Tibial nerve (tissue), 4 donors: ENCODE data around the gene PRKG1. TPM values are rescaled to one million over a fixed set of nuclear protein-coding genes. Genes with fewer than 3 reads are reported as not detected.

Experiments
- DNase-seq, 2 donors: peaks; one replicate each; pipeline ENCODE4 v3.0.0-alpha.2; 2019; ENCODE audit warnings: low spot score in 2 of 2
- H3K27ac ChIP-seq, 4 donors: fragments of 200-600 bp; sonication (generic) in 3 of 4; one replicate each; pipeline ENCODE4 v1.5.1; 2017 to 2019; ENCODE audit warnings: mild to moderate bottlenecking in 1 of 4
- H3K27me3 ChIP-seq, 2 donors: fragments of 200-600 bp; sonication (generic) in 1 of 2; one replicate each; pipeline versions ENCODE4 v1.5.1 to v1.6.0; 2017 to 2019
- H3K36me3 ChIP-seq, 3 donors: fragments of 200-600 bp; sonication (generic); one replicate each; pipeline ENCODE4 v1.5.1; 2018 to 2019
- H3K4me1 ChIP-seq, 4 donors: fragments of 200-600 bp; sonication (generic) in 3 of 4; one replicate each; pipeline ENCODE4 v1.5.1; 2017 to 2019
- H3K4me3 ChIP-seq, 4 donors: fragments of 200-600 bp; sonication (generic) in 3 of 4; one replicate each; pipeline ENCODE4 v1.5.1; 2017 to 2019; ENCODE audit warnings: mild to moderate bottlenecking in 1 of 4, moderate library complexity in 1 of 4
- H3K9me3 ChIP-seq, 4 donors: fragments of 200-600 bp; sonication (generic) in 3 of 4; one replicate each; pipeline ENCODE4 v1.5.1; 2017 to 2019
- CTCF ChIP-seq, 5 experiments: fragments of 200-600 bp in 3 of 5; fragments of 450-650 bp in 2 of 5; sonication (generic) in 3 of 5; IDR thresholded peaks; one replicate each; pipeline ENCODE4 v1.5.1; 2016 to 2019; ENCODE audit warnings: antibody characterized with exemption in 5 of 5, mild to moderate bottlenecking in 3 of 5, moderate library complexity in 2 of 5
- EP300 ChIP-seq, 2 donors: sonication (generic); formaldehyde crosslinking; IDR thresholded peaks; one replicate each; pipeline ENCODE4 v1.6.1; 2017; ENCODE audit warnings: antibody characterized with exemption in 2 of 2, mild to moderate bottlenecking in 1 of 2
- POLR2A ChIP-seq, 2 donors: fragments of 450-650 bp; IDR thresholded peaks; one replicate each; pipeline ENCODE4 v1.6.1; 2017; ENCODE audit warnings: antibody characterized with exemption in 2 of 2, mild to moderate bottlenecking in 2 of 2, moderate library complexity in 2 of 2
- WGBS, 2 donors: methylation state at CpG; one replicate each; pipeline ENCODE4 v1.1.5; 2018; 5-methylcytosine and 5-hydroxymethylcytosine counted together
- total RNA-seq, 4 donors: library from RNA; depleted of rRNA; stranded (reverse); fragments of >200 nt; gene quantifications; one replicate each; pipeline ENCODE4 v1.1.0, GENCODE V29; 2016

Gene PRKG1
- total RNA-seq, 4 donors from 2014 or later = 8.7 to 35.0 (median 14.8) TPM

DNA sequence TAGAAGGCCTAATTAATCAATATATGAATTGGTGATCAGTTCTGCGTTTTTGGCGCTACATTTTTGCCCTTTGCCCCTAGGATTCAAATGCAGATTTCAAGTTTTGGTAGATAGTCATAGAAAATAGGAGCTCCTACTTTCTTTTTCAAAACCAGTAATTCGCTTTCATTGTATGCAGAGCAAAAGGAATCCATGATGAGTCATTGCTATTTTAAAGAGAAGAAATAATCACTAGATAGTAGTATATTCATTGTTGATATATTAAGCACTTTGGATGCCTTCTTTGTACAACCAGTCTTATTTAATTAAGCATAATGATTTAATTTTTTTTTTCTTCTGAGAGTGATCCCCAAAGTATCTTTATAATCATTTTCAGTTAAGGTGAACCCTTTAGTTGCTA, 574.8 kb downstream of the PRKG1 start:
- Histone ChIP-seq H3K27ac (no peak overlapping the region), H3K27me3 (no peaks in the 10 kb centered on the region), H3K36me3 (no peaks in the 10 kb centered on the region), H3K4me3 (no peak overlapping the region), H3K9me3 (no peaks in the 10 kb centered on the region), H3K4me1 (no peaks in the 10 kb centered on the region)
- 95 to 96% methylated on average over 3 of the region's 3 CpGs for WGBS, 2 donors
- DNase-seq = no peak
- no peak for TF ChIP-seq CTCF (IDR thresholded peaks at IDR 0.05)
- TF ChIP-seq EP300 (IDR thresholded peaks at IDR 0.05) = no peak
- TF ChIP-seq POLR2A (IDR thresholded peaks at IDR 0.05) = no peak

DNA sequence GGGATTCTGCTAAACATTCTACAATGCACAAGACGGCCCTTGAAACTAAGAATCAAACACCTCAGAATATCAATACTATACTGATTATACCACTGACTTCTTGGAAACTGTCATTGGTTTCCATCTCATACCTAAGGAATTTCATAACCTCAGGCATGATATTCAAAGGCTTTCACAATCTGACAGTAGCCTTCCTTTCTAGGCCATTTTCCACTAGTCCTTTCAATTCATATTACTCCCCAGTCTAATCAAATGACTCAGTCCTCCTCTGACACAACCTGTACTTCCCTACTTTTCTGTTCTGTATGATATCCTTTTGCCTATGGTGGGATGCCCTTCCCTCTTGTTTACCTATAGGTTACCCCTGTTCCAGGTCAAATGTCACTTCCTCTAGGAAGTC, 576.8 kb downstream of the PRKG1 start:
- Histone ChIP-seq H3K36me3 (no peaks in the 10 kb centered on the region), H3K27me3 (no peaks in the 10 kb centered on the region), H3K4me1 (no peaks in the 10 kb centered on the region), H3K9me3 (no peaks in the 10 kb centered on the region), H3K4me3 (no peak overlapping the region), H3K27ac (no peak overlapping the region)
- 96 to 100% methylated on average over 1 of the region's 1 CpG for WGBS, 2 donors
- DNase-seq = no peak
- TF ChIP-seq POLR2A (IDR thresholded peaks at IDR 0.05) (no peak), EP300 (IDR thresholded peaks at IDR 0.05) (no peak)

DNA sequence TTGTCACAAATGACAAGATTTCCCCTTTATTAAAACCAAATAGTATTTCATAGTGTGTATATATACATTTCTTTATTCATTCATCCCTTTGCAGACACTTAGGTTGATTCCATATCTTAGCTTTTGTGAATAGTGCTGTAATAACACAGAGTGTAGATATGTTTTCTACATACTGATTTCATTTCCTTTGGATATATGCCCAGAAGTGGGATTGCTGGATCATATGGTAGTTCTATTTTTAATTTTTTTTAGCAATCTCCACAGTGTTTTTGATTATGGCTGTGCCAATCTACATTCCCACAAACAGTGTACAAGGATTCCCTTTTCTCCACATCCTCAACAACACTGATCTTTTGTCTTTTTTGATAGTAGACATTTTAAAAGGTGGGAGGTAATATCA, 578.7 kb downstream of the PRKG1 start:
- TF ChIP-seq CTCF (IDR thresholded peaks at IDR 0.05) (no peak), EP300 (IDR thresholded peaks at IDR 0.05) (no peak), POLR2A (IDR thresholded peaks at IDR 0.05) (no peak)
- H3K9me3 ChIP-seq = no peaks in the 10 kb centered on the region
- no peak for DNase-seq
- no peaks in the 10 kb centered on the region for H3K36me3 ChIP-seq
- no peaks in the 10 kb centered on the region for H3K27me3 ChIP-seq
- H3K4me3 ChIP-seq = no peak overlapping the region
- H3K27ac ChIP-seq = no peak overlapping the region
- H3K4me1 ChIP-seq = no peaks in the 10 kb centered on the region

GRCh38 chr10:51654918-51655317, 580.6 kb downstream of the PRKG1 start:
- H3K9me3 ChIP-seq = no peaks in the 10 kb centered on the region
- 32 to 84% methylated on average over 1 of the region's 1 CpG for WGBS, 2 donors
- H3K4me1 ChIP-seq = no peaks in the 10 kb centered on the region
- no peak overlapping the region for H3K27ac ChIP-seq
- DNase-seq = no peak
- no peak overlapping the region for H3K4me3 ChIP-seq
- no peak for TF ChIP-seq EP300 (IDR thresholded peaks at IDR 0.05)
- TF ChIP-seq POLR2A (IDR thresholded peaks at IDR 0.05) = no peak
- no peaks in the 10 kb centered on the region for H3K27me3 ChIP-seq
- no peaks in the 10 kb centered on the region for H3K36me3 ChIP-seq

DNA sequence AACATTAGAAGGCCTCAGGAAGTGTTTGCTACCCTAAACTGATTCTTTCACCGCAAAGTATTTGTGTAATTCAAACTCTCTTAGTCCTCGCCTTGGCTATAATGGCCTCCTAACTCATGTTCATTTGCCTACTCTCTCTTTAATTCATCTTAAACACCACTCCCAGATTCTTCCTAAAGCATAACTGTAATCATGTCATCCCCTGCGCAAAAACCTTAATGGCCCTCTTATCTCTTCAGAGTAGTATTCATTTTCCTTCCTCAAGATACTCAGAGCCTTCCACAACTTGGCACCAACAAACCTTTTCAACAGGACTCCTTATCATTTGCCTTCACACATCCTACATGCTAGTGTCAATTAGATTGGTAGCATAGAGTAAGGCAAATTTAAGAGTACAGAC, 582.2 kb downstream of the PRKG1 start:
- H3K36me3 ChIP-seq = no peaks in the 10 kb centered on the region
- no peak for DNase-seq
- no peak for TF ChIP-seq CTCF (IDR thresholded peaks at IDR 0.05)
- TF ChIP-seq EP300 (IDR thresholded peaks at IDR 0.05) = no peak
- WGBS, 2 donors = 92 to 94% methylated on average over 3 of the region's 3 CpGs
- H3K27me3 ChIP-seq = no peaks in the 10 kb centered on the region
- no peaks in the 10 kb centered on the region for H3K9me3 ChIP-seq
- no peak overlapping the region for H3K4me3 ChIP-seq
- no peaks in the 10 kb centered on the region for H3K4me1 ChIP-seq
- no peak overlapping the region for H3K27ac ChIP-seq

- no peaks in the 10 kb centered on the region for H3K27me3 ChIP-seq
- 53 to 65% methylated on average over 2 of the region's 2 CpGs for WGBS, 2 donors
- TF ChIP-seq POLR2A (IDR thresholded peaks at IDR 0.05) (no peak), CTCF (IDR thresholded peaks at IDR 0.05) (no peak), EP300 (IDR thresholded peaks at IDR 0.05) (no peak)
- no peak overlapping the region for H3K4me3 ChIP-seq
- H3K4me1 ChIP-seq = no peaks in the 10 kb centered on the region
- H3K9me3 ChIP-seq = no peaks in the 10 kb centered on the region
- H3K27ac ChIP-seq = no peak overlapping the region
- H3K36me3 ChIP-seq = no peaks in the 10 kb centered on the region
- no peak for DNase-seq
Measured at GRCh38 chr10:51658000-51658399, 583.7 kb downstream of the PRKG1 start.
